HG03064 (cell line): Measurements from ENCODE around the gene SLC12A9.
"Not testable (repeated sequence)": the region's sequence is repeated elsewhere in the genome, so short reads cannot be mapped to it uniquely, and the experiment has no call there.

ENCODE experiments used
- ATAC-seq: cut with Tn5 transposase; IDR thresholded peaks from one replicate; pipeline ENCODE4 v1.9.1; 2021; ENCODE audit warnings: low read depth; ENCODE audit not compliant: unreplicated experiment

SLC12A9 gene

GRCh38 chr7:100893910-100894721, 41.6 kb downstream of the SLC12A9 start:
- ATAC-seq: no peak

- ATAC-seq: no peak
These were observed 42.6 kb downstream of the SLC12A9 start for GRCh38 chr7:100894860-100895700.

- no peak for ATAC-seq
These were observed 43.1 kb downstream of the SLC12A9 start, which contains the start of gene ACHE for GRCh38 chr7:100895701-100895955. Gene ACHE (minus strand): TSS chr7:100895888. CDS start chr7:100894232, 1,656 bp downstream.

- ATAC-seq: no peak
These were observed 43.6 kb downstream of the SLC12A9 start for GRCh38 chr7:100895956-100896731.

- ATAC-seq: no peak
These were observed 44.5 kb downstream of the SLC12A9 start for GRCh38 chr7:100896732-100897608.

- ATAC-seq: no peak
These were observed 45.4 kb downstream of the SLC12A9 start for GRCh38 chr7:100897772-100898454.

- ATAC-seq: no peak
These were observed 46.9 kb downstream of the SLC12A9 start for GRCh38 chr7:100899432-100899831.

- no peak for ATAC-seq
These were observed 48.5 kb downstream of the SLC12A9 start for GRCh38 chr7:100900978-100901377.

- no peak for ATAC-seq
These were observed 49.4 kb downstream of the SLC12A9 start for GRCh38 chr7:100901921-100902332.

GRCh38 chr7:100902638-100903037, 50.1 kb downstream of the SLC12A9 start:
- ATAC-seq: no peak

GRCh38 chr7:100908512-100908911, 56.0 kb downstream of the SLC12A9 start:
- ATAC-seq: no peak

GRCh38 chr7:100910443-100910842, 57.9 kb downstream of the SLC12A9 start:
- ATAC-seq: not testable (repeated sequence)

GRCh38 chr7:100911484-100911883, 59.0 kb downstream of the SLC12A9 start:
- no peak for ATAC-seq

- ATAC-seq: no peak
These were observed 61.8 kb downstream of the SLC12A9 start for GRCh38 chr7:100914208-100914878.

- ATAC-seq: no peak
These were observed 62.5 kb downstream of the SLC12A9 start for GRCh38 chr7:100914879-100915447.
